Measurements from ENCODE around the gene CPTP.

CPTP gene

DNA sequence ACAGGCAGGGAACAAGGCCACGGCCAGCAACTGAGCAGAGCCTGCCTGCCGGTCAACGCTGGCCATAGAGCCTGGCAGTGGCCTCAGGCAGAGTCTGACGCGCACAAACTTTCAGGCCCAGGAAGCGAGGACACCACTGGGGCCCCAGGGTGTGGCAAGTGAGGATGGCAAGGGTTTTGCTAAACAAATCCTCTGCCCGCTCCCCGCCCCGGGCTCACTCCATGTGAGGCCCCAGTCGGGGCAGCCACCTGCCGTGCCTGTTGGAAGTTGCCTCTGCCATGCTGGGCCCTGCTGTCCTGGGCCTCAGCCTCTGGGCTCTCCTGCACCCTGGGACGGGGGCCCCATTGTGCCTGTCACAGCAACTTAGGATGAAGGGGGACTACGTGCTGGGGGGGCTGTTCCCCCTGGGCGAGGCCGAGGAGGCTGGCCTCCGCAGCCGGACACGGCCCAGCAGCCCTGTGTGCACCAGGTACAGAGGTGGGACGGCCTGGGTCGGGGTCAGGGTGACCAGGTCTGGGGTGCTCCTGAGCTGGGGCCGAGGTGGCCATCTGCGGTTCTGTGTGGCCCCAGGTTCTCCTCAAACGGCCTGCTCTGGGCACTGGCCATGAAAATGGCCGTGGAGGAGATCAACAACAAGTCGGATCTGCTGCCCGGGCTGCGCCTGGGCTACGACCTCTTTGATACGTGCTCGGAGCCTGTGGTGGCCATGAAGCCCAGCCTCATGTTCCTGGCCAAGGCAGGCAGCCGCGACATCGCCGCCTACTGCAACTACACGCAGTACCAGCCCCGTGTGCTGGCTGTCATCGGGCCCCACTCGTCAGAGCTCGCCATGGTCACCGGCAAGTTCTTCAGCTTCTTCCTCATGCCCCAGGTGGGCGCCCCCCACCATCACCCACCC lies 6.7 kb downstream of the CPTP start, which contains the start of gene TAS1R3:
TSS of gene TAS1R3 (plus strand) at position 213 of the 898 bp plus-strand sequence. CDS start at position 279, 66 bp downstream.
- H4K91ac ChIP-seq (ENCODE audit: low read length): peak within 1 kb of the TSS; percentile 18
- H3K36me3 ChIP-seq (ENCODE audit: control insufficient read depth in 1 of 2, insufficient read depth in 2 of 2, low read depth in 1 of 2, low read length in 2 of 2): peaks cover 12 to 88% of the 10 kb centered on the region in 2 experiments
- H2AFZ ChIP-seq (ENCODE audit: low read depth, low read length): no peak within 1 kb of the TSS
- no peak within 1 kb of the TSS for H3K14ac ChIP-seq (ENCODE audit: low read length in 2 of 2)
- H2AK5ac ChIP-seq (ENCODE audit: low read length, severe bottlenecking): no peak within 1 kb of the TSS
- no peak for DNase-seq
- no peak within 1 kb of the TSS for H3K4ac ChIP-seq (ENCODE audit: low read depth in 1 of 2, low read length in 2 of 2)
- H3K27ac ChIP-seq (ENCODE audit: low read length, poor library complexity, severe bottlenecking): no peak within 1 kb of the TSS
- H3K18ac ChIP-seq (ENCODE audit: low read depth in 1 of 2, low read length in 2 of 2): peak within 1 kb of the TSS in 1 of 2 experiments; percentile 28
- H2BK15ac ChIP-seq (ENCODE audit: low read depth, poor library complexity, severe bottlenecking): no peak within 1 kb of the TSS
- peaks cover 37% of the 10 kb centered on the region for H3K4me1 ChIP-seq (ENCODE audit: control insufficient read depth, insufficient read depth, low read depth, low read length)
- no peak within 1 kb of the TSS for H2BK120ac ChIP-seq (ENCODE audit: low read depth, low read length)
- peaks cover 14% of the 10 kb centered on the region for H3K79me1 ChIP-seq (replicated peaks; ENCODE audit: low read length, poor library complexity, severe bottlenecking)
- H3K9ac ChIP-seq (ENCODE audit: low read length): peak within 1 kb of the TSS; percentile 65
- H4K8ac ChIP-seq (ENCODE audit: low read length): peak within 1 kb of the TSS; percentile 32
- H3K23ac ChIP-seq (ENCODE audit: low read length in 2 of 2): no peak within 1 kb of the TSS
- no peaks in the 10 kb centered on the region for H3K27me3 ChIP-seq (ENCODE audit: control insufficient read depth in 1 of 2, insufficient read depth in 1 of 2, low read length in 2 of 2)
- H3K4me2 ChIP-seq (ENCODE audit: low read length, poor library complexity, severe bottlenecking): peak within 1 kb of the TSS; percentile 6
- H2BK12ac ChIP-seq (ENCODE audit: low read length in 2 of 2): peak within 1 kb of the TSS in 1 of 2 experiments; percentile 8
- no peaks in the 10 kb centered on the region for H3K9me3 ChIP-seq (ENCODE audit: control insufficient read depth, low read length)
- WGBS: 88% methylated on average over 41 of the region's 41 CpGs
- peak within 1 kb of the TSS in 1 of 2 experiments; percentile 30 for H3K4me3 ChIP-seq (ENCODE audit: insufficient read depth in 1 of 2, low read depth in 1 of 2, low read length in 2 of 2)
- H2BK5ac ChIP-seq (ENCODE audit: low read depth, low read length, poor library complexity, severe bottlenecking): no peak within 1 kb of the TSS

DNA sequence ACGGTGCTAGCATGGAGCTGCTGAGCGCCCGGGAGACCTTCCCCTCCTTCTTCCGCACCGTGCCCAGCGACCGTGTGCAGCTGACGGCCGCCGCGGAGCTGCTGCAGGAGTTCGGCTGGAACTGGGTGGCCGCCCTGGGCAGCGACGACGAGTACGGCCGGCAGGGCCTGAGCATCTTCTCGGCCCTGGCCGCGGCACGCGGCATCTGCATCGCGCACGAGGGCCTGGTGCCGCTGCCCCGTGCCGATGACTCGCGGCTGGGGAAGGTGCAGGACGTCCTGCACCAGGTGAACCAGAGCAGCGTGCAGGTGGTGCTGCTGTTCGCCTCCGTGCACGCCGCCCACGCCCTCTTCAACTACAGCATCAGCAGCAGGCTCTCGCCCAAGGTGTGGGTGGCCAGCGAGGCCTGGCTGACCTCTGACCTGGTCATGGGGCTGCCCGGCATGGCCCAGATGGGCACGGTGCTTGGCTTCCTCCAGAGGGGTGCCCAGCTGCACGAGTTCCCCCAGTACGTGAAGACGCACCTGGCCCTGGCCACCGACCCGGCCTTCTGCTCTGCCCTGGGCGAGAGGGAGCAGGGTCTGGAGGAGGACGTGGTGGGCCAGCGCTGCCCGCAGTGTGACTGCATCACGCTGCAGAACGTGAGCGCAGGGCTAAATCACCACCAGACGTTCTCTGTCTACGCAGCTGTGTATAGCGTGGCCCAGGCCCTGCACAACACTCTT lies 7.6 kb downstream of the CPTP start:
- Histone ChIP-seq H3K27ac (ENCODE audit: low read length, poor library complexity, severe bottlenecking) (no peak overlapping the region), H3K23ac (ENCODE audit: low read length in 2 of 2) (no peak overlapping the region), H4K91ac (ENCODE audit: low read length) (peak overlapping the region; percentile 58), H3K79me1 (replicated peaks; ENCODE audit: low read length, poor library complexity, severe bottlenecking) (peaks cover 9% of the 10 kb centered on the region), H2BK5ac (ENCODE audit: low read depth, low read length, poor library complexity, severe bottlenecking) (no peak overlapping the region), H3K36me3 (ENCODE audit: control insufficient read depth in 1 of 2, insufficient read depth in 2 of 2, low read depth in 1 of 2, low read length in 2 of 2) (peaks cover 7 to 88% of the 10 kb centered on the region in 2 experiments), H2AK5ac (ENCODE audit: low read length, severe bottlenecking) (no peak overlapping the region), H3K18ac (ENCODE audit: low read depth in 1 of 2, low read length in 2 of 2) (no peak overlapping the region), H2BK15ac (ENCODE audit: low read depth, poor library complexity, severe bottlenecking) (no peak overlapping the region), H3K27me3 (ENCODE audit: control insufficient read depth in 1 of 2, insufficient read depth in 1 of 2, low read length in 2 of 2) (no peaks in the 10 kb centered on the region), H3K9me3 (ENCODE audit: control insufficient read depth, low read length) (no peaks in the 10 kb centered on the region), H2AFZ (ENCODE audit: low read depth, low read length) (no peak overlapping the region), H4K8ac (ENCODE audit: low read length) (peak overlapping the region; percentile 29), H3K4me2 (ENCODE audit: low read length, poor library complexity, severe bottlenecking) (no peak overlapping the region), H2BK120ac (ENCODE audit: low read depth, low read length) (no peak overlapping the region), H2BK12ac (ENCODE audit: low read length in 2 of 2) (no peak overlapping the region), H3K4ac (ENCODE audit: low read depth in 1 of 2, low read length in 2 of 2) (no peak overlapping the region), H3K4me3 (ENCODE audit: insufficient read depth in 1 of 2, low read depth in 1 of 2, low read length in 2 of 2) (no peak overlapping the region), H3K4me1 (ENCODE audit: control insufficient read depth, insufficient read depth, low read depth, low read length) (peaks cover 33% of the 10 kb centered on the region), H3K9ac (ENCODE audit: low read length) (no peak overlapping the region), H3K14ac (ENCODE audit: low read length in 2 of 2) (no peak overlapping the region)
- DNase-seq: no peak
- 85% methylated on average over 54 of the region's 57 CpGs for WGBS

- Histone ChIP-seq H3K23ac (ENCODE audit: low read length in 2 of 2) (no peak overlapping the region), H3K27ac (ENCODE audit: low read length, poor library complexity, severe bottlenecking) (no peak overlapping the region), H4K91ac (ENCODE audit: low read length) (peak overlapping the region; percentile 58), H2BK5ac (ENCODE audit: low read depth, low read length, poor library complexity, severe bottlenecking) (no peak overlapping the region), H3K18ac (ENCODE audit: low read depth in 1 of 2, low read length in 2 of 2) (no peak overlapping the region), H2AFZ (ENCODE audit: low read depth, low read length) (no peak overlapping the region), H4K8ac (ENCODE audit: low read length) (no peak overlapping the region), H3K9ac (ENCODE audit: low read length) (no peak overlapping the region), H3K27me3 (ENCODE audit: control insufficient read depth in 1 of 2, insufficient read depth in 1 of 2, low read length in 2 of 2) (no peaks in the 10 kb centered on the region), H3K4ac (ENCODE audit: low read depth in 1 of 2, low read length in 2 of 2) (no peak overlapping the region), H2BK12ac (ENCODE audit: low read length in 2 of 2) (no peak overlapping the region), H2BK120ac (ENCODE audit: low read depth, low read length) (no peak overlapping the region), H2AK5ac (ENCODE audit: low read length, severe bottlenecking) (no peak overlapping the region), H3K9me3 (ENCODE audit: control insufficient read depth, low read length) (no peaks in the 10 kb centered on the region), H3K4me3 (ENCODE audit: insufficient read depth in 1 of 2, low read depth in 1 of 2, low read length in 2 of 2) (no peak overlapping the region), H3K14ac (ENCODE audit: low read length in 2 of 2) (no peak overlapping the region), H3K4me1 (ENCODE audit: control insufficient read depth, insufficient read depth, low read depth, low read length) (peaks cover 33% of the 10 kb centered on the region), H3K79me1 (replicated peaks; ENCODE audit: low read length, poor library complexity, severe bottlenecking) (peaks cover 8% of the 10 kb centered on the region), H2BK15ac (ENCODE audit: low read depth, poor library complexity, severe bottlenecking) (no peak overlapping the region), H3K36me3 (ENCODE audit: control insufficient read depth in 1 of 2, insufficient read depth in 2 of 2, low read depth in 1 of 2, low read length in 2 of 2) (peaks cover 0 to 88% of the 10 kb centered on the region in 2 experiments), H3K4me2 (ENCODE audit: low read length, poor library complexity, severe bottlenecking) (no peak overlapping the region)
- 93% methylated on average over 48 of the region's 48 CpGs for WGBS
- no peak for DNase-seq
These were observed 8.3 kb downstream of the CPTP start for GRCh38 chr1:1332774-1333480.
